ENCODE results near the gene KCNQ5.
A peak's percentile ranks its signal among the peaks of the same experiment; 100 is the strongest.

The KCNQ5 gene

GRCh38 chr6:72647489-72647888 is 25.6 kb downstream of the KCNQ5 start:
- H3K79me2 ChIP-seq (ENCODE audit: insufficient read depth, low read length), result peaks cover 70% of the 10 kb centered on the region
- no peaks in the 10 kb centered on the region for H4K20me1 ChIP-seq (ENCODE audit: insufficient read depth, low read length)

GRCh38 chr6:72649032-72649984 is 27.4 kb downstream of the KCNQ5 start:
- H3K27ac ChIP-seq (ENCODE audit: low read depth, low read length, poor library complexity, severe bottlenecking), result peak overlapping the region; percentile 67
- peak overlapping the region; percentile 55 for H3K4me2 ChIP-seq (ENCODE audit: low read length)

More at GRCh38 chr6:72647489-72647888, 25.6 kb downstream of the KCNQ5 start:
- Histone ChIP-seq H3K27me3 (ENCODE audit: insufficient read depth, low read length) (no peaks in the 10 kb centered on the region), H3K9me2 (ENCODE audit: low read depth, low read length) (no peaks in the 10 kb centered on the region), H3K27ac (ENCODE audit: low read depth, low read length, poor library complexity, severe bottlenecking) (no peak overlapping the region), H3K4me1 (ENCODE audit: insufficient read depth, low read length, severe bottlenecking) (peaks cover 60% of the 10 kb centered on the region), H3F3A (ENCODE audit: insufficient read depth, low read length) (no peaks in the 10 kb centered on the region), H3K36me3 (ENCODE audit: insufficient read depth, low read length) (no peaks in the 10 kb centered on the region), H3K4me3 (ENCODE audit: low read depth, low read length, poor library complexity, severe bottlenecking) (no peak overlapping the region), H3K4me2 (ENCODE audit: low read length) (no peak overlapping the region), H3K9me3 (ENCODE audit: low read length) (no peaks in the 10 kb centered on the region), H2AFZ (ENCODE audit: low read length) (no peak overlapping the region), H3K9ac (ENCODE audit: low read length) (no peak overlapping the region)
- TF ChIP-seq EZH2 (IDR thresholded peaks at IDR 0.05; ENCODE audit: borderline replicate concordance, low read length) (no peak), CTCF (IDR thresholded peaks at IDR 0.05; ENCODE audit: low read length) (no peak)

GRCh38 chr6:72650081-72650745 is 28.3 kb downstream of the KCNQ5 start:
- no peak for TF ChIP-seq CTCF (IDR thresholded peaks at IDR 0.05; ENCODE audit: low read length)
- no peak for TF ChIP-seq EZH2 (IDR thresholded peaks at IDR 0.05; ENCODE audit: borderline replicate concordance, low read length)
- H3K27me3 ChIP-seq (ENCODE audit: insufficient read depth, low read length), result no peaks in the 10 kb centered on the region
- no peaks in the 10 kb centered on the region for H3F3A ChIP-seq (ENCODE audit: insufficient read depth, low read length)
- H3K9me2 ChIP-seq (ENCODE audit: low read depth, low read length), result no peaks in the 10 kb centered on the region
- H3K79me2 ChIP-seq (ENCODE audit: insufficient read depth, low read length), result peaks cover 71% of the 10 kb centered on the region
- no peaks in the 10 kb centered on the region for H3K9me3 ChIP-seq (ENCODE audit: low read length)
- no peak overlapping the region for H3K9ac ChIP-seq (ENCODE audit: low read length)
- peak overlapping the region; percentile 55; the same call in 1 of the 2 replicates for H3K4me2 ChIP-seq (ENCODE audit: low read length)
- H4K20me1 ChIP-seq (ENCODE audit: insufficient read depth, low read length), result no peaks in the 10 kb centered on the region
- H3K27ac ChIP-seq (ENCODE audit: low read depth, low read length, poor library complexity, severe bottlenecking), result peak overlapping the region; percentile 67
- no peak overlapping the region for H2AFZ ChIP-seq (ENCODE audit: low read length)
- H3K4me3 ChIP-seq (ENCODE audit: low read depth, low read length, poor library complexity, severe bottlenecking), result no peak overlapping the region
- H3K36me3 ChIP-seq (ENCODE audit: insufficient read depth, low read length), result no peaks in the 10 kb centered on the region
- H3K4me1 ChIP-seq (ENCODE audit: insufficient read depth, low read length, severe bottlenecking), result peaks cover 84% of the 10 kb centered on the region

More at GRCh38 chr6:72649032-72649984, 27.4 kb downstream of the KCNQ5 start:
- Histone ChIP-seq H3F3A (ENCODE audit: insufficient read depth, low read length) (no peaks in the 10 kb centered on the region), H3K36me3 (ENCODE audit: insufficient read depth, low read length) (no peaks in the 10 kb centered on the region), H3K9me3 (ENCODE audit: low read length) (no peaks in the 10 kb centered on the region), H3K9me2 (ENCODE audit: low read depth, low read length) (no peaks in the 10 kb centered on the region), H3K9ac (ENCODE audit: low read length) (peak overlapping the region; percentile 8; the same call in 1 of the 2 replicates), H2AFZ (ENCODE audit: low read length) (no peak overlapping the region), H3K4me1 (ENCODE audit: insufficient read depth, low read length, severe bottlenecking) (peaks cover 78% of the 10 kb centered on the region), H3K79me2 (ENCODE audit: insufficient read depth, low read length) (peaks cover 70% of the 10 kb centered on the region), H3K4me3 (ENCODE audit: low read depth, low read length, poor library complexity, severe bottlenecking) (peak overlapping the region; percentile 30), H3K27me3 (ENCODE audit: insufficient read depth, low read length) (no peaks in the 10 kb centered on the region), H4K20me1 (ENCODE audit: insufficient read depth, low read length) (no peaks in the 10 kb centered on the region)
- TF ChIP-seq CTCF (IDR thresholded peaks at IDR 0.05; ENCODE audit: low read length) (no peak), EZH2 (IDR thresholded peaks at IDR 0.05; ENCODE audit: borderline replicate concordance, low read length) (no peak)
